GM21515 (cell line): Measurements from ENCODE around the gene SLC2A13.
"Not testable (repeated sequence)": the region's sequence is repeated elsewhere in the genome, so short reads cannot be mapped to it uniquely, and the experiment has no call there.

Experiments
- ATAC-seq: cut with Tn5 transposase; IDR thresholded peaks from one replicate; pipeline ENCODE4 v1.9.1; 2021; ENCODE audit not compliant: unreplicated experiment

The SLC2A13 gene

GRCh38 chr12:40106202-40106533 lies 287 bp upstream of the SLC2A13 start:
- peak; percentile 2 for ATAC-seq

- ATAC-seq = no peak
Measured at GRCh38 chr12:40105265-40105514, 691 bp downstream of the SLC2A13 start.

GRCh38 chr12:40104461-40105264 lies 1.2 kb downstream of the SLC2A13 start:
- ATAC-seq = no peak

- ATAC-seq = no peak
Measured at GRCh38 chr12:40103043-40103442, 2.8 kb downstream of the SLC2A13 start.

- ATAC-seq = no peak
Measured at GRCh38 chr12:40101747-40102146, 4.1 kb downstream of the SLC2A13 start.

GRCh38 chr12:40099423-40099853 lies 6.4 kb downstream of the SLC2A13 start:
- ATAC-seq = no peak

GRCh38 chr12:40098406-40099145 lies 7.3 kb downstream of the SLC2A13 start:
- ATAC-seq = no peak

GRCh38 chr12:40093512-40093911 lies 12.4 kb downstream of the SLC2A13 start:
- ATAC-seq = no peak

GRCh38 chr12:40086471-40086870 lies 19.4 kb downstream of the SLC2A13 start:
- no peak for ATAC-seq

GRCh38 chr12:40078266-40078665 lies 27.6 kb downstream of the SLC2A13 start:
- no peak for ATAC-seq

GRCh38 chr12:40075458-40075857 lies 30.4 kb downstream of the SLC2A13 start:
- no peak for ATAC-seq

GRCh38 chr12:40068416-40068815 lies 37.5 kb downstream of the SLC2A13 start:
- no peak for ATAC-seq

- no peak for ATAC-seq
Measured at GRCh38 chr12:40065636-40066035, 40.2 kb downstream of the SLC2A13 start.

GRCh38 chr12:40063414-40063813 lies 42.5 kb downstream of the SLC2A13 start:
- ATAC-seq = no peak

- no peak for ATAC-seq
Measured at GRCh38 chr12:40058721-40059190, 47.1 kb downstream of the SLC2A13 start.

- no peak for ATAC-seq
Measured at GRCh38 chr12:40056373-40056772, 49.5 kb downstream of the SLC2A13 start.

- no peak for ATAC-seq
Measured at GRCh38 chr12:40055776-40056175, 50.1 kb downstream of the SLC2A13 start.

- no peak for ATAC-seq
Measured at GRCh38 chr12:40055228-40055579, 50.7 kb downstream of the SLC2A13 start.

- no peak for ATAC-seq
Measured at GRCh38 chr12:40054555-40055227, 51.2 kb downstream of the SLC2A13 start.

GRCh38 chr12:40049268-40049667 lies 56.6 kb downstream of the SLC2A13 start:
- no peak for ATAC-seq

- ATAC-seq = not testable (repeated sequence)
Measured at GRCh38 chr12:40047002-40047401, 58.9 kb downstream of the SLC2A13 start.

GRCh38 chr12:40045656-40046055 lies 60.2 kb downstream of the SLC2A13 start:
- ATAC-seq = no peak
